PFSK-1 (cell line): ENCODE results near the gene SEC31A.

Source experiments
- FOXP2 ChIP-seq: optimal IDR thresholded peaks from 2 replicates; pipeline ENCODE3; 2011; ENCODE audit warnings: borderline replicate concordance, control low read depth, inconsistent platforms; ENCODE audit not compliant: insufficient read depth; ENCODE audit errors: extremely low read length, extremely low read depth
- POLR2AphosphoS5 ChIP-seq: IDR thresholded peaks from 2 replicates; pipeline ENCODE4 v1.6.1; 2012; ENCODE audit warnings: low read depth, mild to moderate bottlenecking, control low read depth, low read length, moderate library complexity
- SIN3A ChIP-seq: IDR thresholded peaks from 2 replicates; pipeline ENCODE4 v1.6.1; 2012; ENCODE audit warnings: mild to moderate bottlenecking, low read length, moderate library complexity, borderline replicate concordance; ENCODE audit not compliant: insufficient read depth
- TAF1 ChIP-seq: IDR thresholded peaks from 2 replicates; pipeline ENCODE4 v1.6.1; 2012; ENCODE audit warnings: low read length, control low read depth, borderline replicate concordance; ENCODE audit not compliant: insufficient read depth
- TF ChIP-seq, protein P1 (sequence below), 2 experiments: IDR thresholded peaks; 2 replicates each; pipeline versions ENCODE4 v1.6.1 to v1.8.0; 2011 to 2012; ENCODE audit warnings: low read depth in 2 of 2, low read length in 2 of 2, control low read depth in 1 of 2, inconsistent platforms in 1 of 2, mild to moderate bottlenecking in 1 of 2, moderate library complexity in 1 of 2; ENCODE audit not compliant: insufficient read depth in 1 of 2

Gene SEC31A

DNA sequence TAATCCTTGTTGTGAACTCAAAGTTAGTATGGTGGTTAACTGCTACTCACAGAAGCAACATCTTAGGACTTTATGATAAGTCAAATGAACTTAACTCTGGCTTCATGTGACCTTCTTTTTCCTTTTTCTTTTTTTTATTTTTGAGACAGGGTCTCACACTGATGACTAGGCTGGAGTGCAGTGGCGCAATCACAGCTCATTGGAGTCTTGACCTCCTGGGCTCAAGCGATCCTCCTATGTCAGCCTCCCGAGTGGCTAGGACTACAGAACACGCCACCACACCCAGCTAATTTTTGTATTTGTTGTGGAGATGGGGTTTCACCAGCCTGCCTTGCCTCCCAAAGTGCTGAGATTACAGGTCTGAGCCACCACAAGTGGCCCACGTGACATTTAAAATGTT is 22.4 kb downstream of the SEC31A start:
- TF ChIP-seq POLR2AphosphoS5 = no peak
- TF ChIP-seq SIN3A = no peak
- TF ChIP-seq TAF1 = no peak
- TF ChIP-seq, protein P1, sequence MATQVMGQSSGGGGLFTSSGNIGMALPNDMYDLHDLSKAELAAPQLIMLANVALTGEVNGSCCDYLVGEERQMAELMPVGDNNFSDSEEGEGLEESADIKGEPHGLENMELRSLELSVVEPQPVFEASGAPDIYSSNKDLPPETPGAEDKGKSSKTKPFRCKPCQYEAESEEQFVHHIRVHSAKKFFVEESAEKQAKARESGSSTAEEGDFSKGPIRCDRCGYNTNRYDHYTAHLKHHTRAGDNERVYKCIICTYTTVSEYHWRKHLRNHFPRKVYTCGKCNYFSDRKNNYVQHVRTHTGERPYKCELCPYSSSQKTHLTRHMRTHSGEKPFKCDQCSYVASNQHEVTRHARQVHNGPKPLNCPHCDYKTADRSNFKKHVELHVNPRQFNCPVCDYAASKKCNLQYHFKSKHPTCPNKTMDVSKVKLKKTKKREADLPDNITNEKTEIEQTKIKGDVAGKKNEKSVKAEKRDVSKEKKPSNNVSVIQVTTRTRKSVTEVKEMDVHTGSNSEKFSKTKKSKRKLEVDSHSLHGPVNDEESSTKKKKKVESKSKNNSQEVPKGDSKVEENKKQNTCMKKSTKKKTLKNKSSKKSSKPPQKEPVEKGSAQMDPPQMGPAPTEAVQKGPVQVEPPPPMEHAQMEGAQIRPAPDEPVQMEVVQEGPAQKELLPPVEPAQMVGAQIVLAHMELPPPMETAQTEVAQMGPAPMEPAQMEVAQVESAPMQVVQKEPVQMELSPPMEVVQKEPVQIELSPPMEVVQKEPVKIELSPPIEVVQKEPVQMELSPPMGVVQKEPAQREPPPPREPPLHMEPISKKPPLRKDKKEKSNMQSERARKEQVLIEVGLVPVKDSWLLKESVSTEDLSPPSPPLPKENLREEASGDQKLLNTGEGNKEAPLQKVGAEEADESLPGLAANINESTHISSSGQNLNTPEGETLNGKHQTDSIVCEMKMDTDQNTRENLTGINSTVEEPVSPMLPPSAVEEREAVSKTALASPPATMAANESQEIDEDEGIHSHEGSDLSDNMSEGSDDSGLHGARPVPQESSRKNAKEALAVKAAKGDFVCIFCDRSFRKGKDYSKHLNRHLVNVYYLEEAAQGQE (IDR thresholded peaks at IDR 0.05; ENCODE audit: insufficient read depth in 1 of 2, low read depth in 2 of 2, low read length in 2 of 2) = no peak
- no peak for TF ChIP-seq FOXP2

DNA sequence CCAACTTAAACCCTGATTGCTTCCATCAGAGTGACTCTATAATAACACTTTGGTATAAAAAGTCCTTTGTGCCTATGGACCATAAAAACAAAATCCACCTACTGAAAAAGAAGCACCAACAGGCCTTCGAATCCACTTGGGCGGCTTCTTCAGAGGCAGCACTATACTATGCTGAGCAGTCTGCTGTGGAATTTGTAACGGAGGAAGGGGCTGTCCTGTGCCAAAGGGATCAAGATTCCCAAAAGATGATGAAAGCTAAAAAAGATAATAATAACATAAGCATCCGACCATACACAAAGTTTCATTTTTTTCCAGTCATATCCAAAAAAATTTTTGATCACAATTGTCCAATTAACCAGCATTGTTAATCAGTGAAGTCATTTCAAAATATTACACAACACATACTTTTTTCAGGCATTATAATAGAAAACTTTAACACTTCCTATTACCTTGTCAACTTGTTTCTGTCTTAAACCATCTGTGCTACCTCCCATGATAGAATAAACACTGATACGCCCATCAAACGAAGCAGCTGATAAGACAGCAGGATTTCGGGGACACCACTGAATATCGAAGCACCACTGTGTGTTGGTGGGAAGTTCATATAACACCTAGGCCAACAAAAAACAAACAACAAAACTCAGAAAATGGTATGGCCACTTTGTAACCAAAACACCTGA is 24.1 kb downstream of the SEC31A start:
- no peak for TF ChIP-seq SIN3A
- TF ChIP-seq, protein P1 (IDR thresholded peaks at IDR 0.05; ENCODE audit: insufficient read depth in 1 of 2, low read depth in 2 of 2, low read length in 2 of 2) = no peak
- TF ChIP-seq TAF1 = no peak
- TF ChIP-seq POLR2AphosphoS5 = no peak
- TF ChIP-seq FOXP2 = no peak

DNA sequence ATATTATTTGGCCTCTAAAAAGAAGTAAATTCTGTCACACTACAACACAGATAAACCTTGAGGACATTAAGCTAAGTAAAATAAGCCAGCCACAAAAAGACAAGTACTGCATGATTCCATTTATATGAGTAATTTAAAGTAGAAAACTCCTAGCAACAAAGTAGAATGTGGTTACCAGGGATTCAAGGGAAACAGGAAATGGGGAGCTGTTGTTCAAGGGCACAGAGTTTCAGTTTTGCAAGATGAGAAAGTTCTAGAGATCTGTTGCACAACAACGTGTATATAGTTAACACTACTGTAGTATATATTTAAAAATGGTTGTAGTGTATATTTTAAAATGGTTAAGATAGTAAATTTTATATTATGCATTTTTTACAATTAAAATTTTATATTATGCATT is 25.4 kb downstream of the SEC31A start:
- TF ChIP-seq TAF1 = no peak
- TF ChIP-seq POLR2AphosphoS5 = no peak
- TF ChIP-seq, protein P1 (IDR thresholded peaks at IDR 0.05; ENCODE audit: insufficient read depth in 1 of 2, low read depth in 2 of 2, low read length in 2 of 2) = no peak
- no peak for TF ChIP-seq FOXP2
- no peak for TF ChIP-seq SIN3A

DNA sequence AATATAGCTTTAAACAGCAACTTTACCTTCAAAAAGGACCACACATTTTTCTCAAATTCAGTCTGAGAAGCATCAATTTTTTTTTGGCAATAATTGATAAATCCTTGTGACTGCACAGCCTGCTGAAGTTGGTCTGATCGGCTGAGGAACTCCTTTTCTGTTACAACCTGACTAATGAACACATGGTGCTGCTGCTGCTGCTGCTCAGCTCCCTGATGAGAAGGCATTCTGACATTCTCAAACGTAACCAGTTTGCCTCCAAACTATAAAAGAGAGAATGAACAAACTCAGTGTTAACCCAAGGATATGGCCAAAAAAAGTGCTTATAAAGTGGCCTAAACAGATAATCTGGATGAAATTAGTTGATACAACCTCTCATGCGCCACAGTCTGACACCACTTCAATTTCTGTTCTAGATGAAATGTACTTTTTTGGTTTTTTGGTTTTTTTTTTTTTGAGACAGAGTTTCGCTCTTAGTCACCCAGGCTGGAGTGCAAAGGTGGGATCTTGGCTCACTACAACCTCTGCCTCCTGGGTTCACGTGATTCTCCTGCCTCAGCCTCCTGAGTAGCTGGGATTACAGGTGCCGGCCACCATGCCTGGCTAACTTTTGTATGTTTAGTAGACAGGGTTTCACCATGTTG is 26.5 kb downstream of the SEC31A start:
- no peak for TF ChIP-seq POLR2AphosphoS5
- TF ChIP-seq FOXP2 = no peak
- TF ChIP-seq SIN3A = no peak
- TF ChIP-seq, protein P1 (IDR thresholded peaks at IDR 0.05; ENCODE audit: insufficient read depth in 1 of 2, low read depth in 2 of 2, low read length in 2 of 2) = no peak
- TF ChIP-seq TAF1 = no peak

DNA sequence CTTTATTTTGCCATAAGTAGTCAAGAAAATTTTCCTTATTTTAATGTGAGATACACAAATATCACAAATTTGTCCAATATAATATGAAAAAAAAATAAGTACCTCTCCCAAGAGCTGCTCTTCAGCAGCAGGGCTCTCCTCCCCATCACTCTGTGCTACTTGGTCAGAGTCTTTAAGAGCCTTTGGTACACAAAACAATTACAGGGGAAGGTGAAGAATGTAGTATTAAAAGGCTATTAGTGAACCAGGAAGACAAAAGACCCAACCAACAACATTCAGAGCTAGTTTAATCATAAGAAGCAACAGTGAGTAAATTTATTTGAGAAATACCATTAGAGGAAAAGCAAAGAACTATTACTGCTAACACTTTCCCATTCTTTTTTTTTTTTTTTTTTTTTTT is 29.4 kb downstream of the SEC31A start:
- no peak for TF ChIP-seq SIN3A
- no peak for TF ChIP-seq POLR2AphosphoS5
- TF ChIP-seq FOXP2 = no peak
- TF ChIP-seq, protein P1 (IDR thresholded peaks at IDR 0.05; ENCODE audit: insufficient read depth in 1 of 2, low read depth in 2 of 2, low read length in 2 of 2) = no peak
- TF ChIP-seq TAF1 = no peak
